Measurements from ENCODE around the gene DLG2.

DLG2 gene

DNA sequence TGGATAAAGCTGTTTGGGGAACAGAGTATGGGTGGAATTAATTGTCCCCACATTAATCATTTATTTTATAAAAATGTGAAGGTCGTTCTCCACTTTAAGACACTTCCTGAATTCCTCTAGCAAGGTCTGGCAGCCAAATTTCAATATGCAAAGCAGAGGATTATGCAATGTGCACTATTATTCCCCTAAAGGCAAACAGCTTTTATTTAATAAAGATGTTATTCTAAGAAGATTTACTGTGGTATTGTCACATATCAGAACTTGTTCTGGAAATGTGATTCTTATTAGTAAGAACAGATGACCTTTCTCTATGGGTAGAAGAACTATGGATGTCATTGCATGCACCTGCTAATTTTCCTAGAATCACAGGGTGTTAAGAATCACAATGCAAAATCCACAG, 1212.2 kb downstream of the DLG2 start:
- TF ChIP-seq CTCF (IDR thresholded peaks at IDR 0.05; ENCODE audit: control insufficient read depth, extremely low read depth, insufficient read depth) = no peak
- no peak overlapping the region for H3K4me3 ChIP-seq (ENCODE audit: low read depth, low read length)
- DNase-seq (ENCODE audit: low read depth) = no peak

- no peak for TF ChIP-seq CTCF (IDR thresholded peaks at IDR 0.05; ENCODE audit: control insufficient read depth, extremely low read depth, insufficient read depth)
Observed at GRCh38 chr11:84413549-84413948, 1213.6 kb downstream of the DLG2 start.

GRCh38 chr11:84412862-84413261, 1214.3 kb downstream of the DLG2 start:
- no peak for TF ChIP-seq CTCF (IDR thresholded peaks at IDR 0.05; ENCODE audit: control insufficient read depth, extremely low read depth, insufficient read depth)
- no peak overlapping the region for H3K4me3 ChIP-seq (ENCODE audit: low read depth, low read length)
- DNase-seq (ENCODE audit: low read depth) = no peak

More at GRCh38 chr11:84413549-84413948, 1213.6 kb downstream of the DLG2 start:
- no peak overlapping the region for H3K4me3 ChIP-seq (ENCODE audit: low read depth, low read length)
- no peak for DNase-seq (ENCODE audit: low read depth)

GRCh38 chr11:84408946-84409411, 1218.2 kb downstream of the DLG2 start:
- no peak for DNase-seq (ENCODE audit: low read depth)
- TF ChIP-seq CTCF (IDR thresholded peaks at IDR 0.05; ENCODE audit: control insufficient read depth, extremely low read depth, insufficient read depth) = no peak
- H3K4me3 ChIP-seq (ENCODE audit: low read depth, low read length) = no peak overlapping the region

- no peak for DNase-seq (ENCODE audit: low read depth)
- no peak overlapping the region for H3K4me3 ChIP-seq (ENCODE audit: low read depth, low read length)
- TF ChIP-seq CTCF (IDR thresholded peaks at IDR 0.05; ENCODE audit: control insufficient read depth, extremely low read depth, insufficient read depth) = no peak
Observed at GRCh38 chr11:84407091-84407490, 1220.1 kb downstream of the DLG2 start.

DNA sequence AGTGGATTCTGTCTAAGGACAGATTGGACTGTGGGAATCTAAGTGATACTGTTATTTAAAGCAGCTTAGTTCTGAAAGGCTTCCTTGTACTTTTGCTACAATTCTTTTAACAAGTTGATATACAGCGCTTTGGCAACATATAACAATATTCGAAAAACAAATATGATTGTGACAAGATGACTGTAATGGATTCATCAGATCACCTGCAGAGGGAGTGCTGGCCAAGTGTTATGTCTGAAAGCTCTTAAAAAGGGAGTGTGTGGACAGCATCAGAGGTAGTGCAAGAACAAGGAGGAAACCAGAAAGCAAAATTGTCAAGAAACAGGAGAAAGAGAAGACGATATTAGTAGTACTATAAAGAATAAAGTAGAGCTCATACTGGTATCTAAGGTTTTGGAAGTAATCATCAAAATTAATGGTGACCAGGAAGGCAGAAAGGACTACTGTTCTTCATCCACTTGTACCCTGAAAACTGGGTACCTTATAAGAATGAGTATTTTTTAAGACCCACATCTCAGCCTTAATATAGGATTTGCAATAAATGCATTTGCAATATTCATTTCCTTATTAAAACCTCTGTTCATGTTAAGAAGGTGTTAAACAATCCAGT, 1229.0 kb downstream of the DLG2 start:
- peak; percentile 35 for DNase-seq (ENCODE audit: low read depth)
- peak; percentile 79 for TF ChIP-seq CTCF (IDR thresholded peaks at IDR 0.05; ENCODE audit: control insufficient read depth, extremely low read depth, insufficient read depth)
- H3K4me3 ChIP-seq (ENCODE audit: low read depth, low read length) = no peak overlapping the region

DNA sequence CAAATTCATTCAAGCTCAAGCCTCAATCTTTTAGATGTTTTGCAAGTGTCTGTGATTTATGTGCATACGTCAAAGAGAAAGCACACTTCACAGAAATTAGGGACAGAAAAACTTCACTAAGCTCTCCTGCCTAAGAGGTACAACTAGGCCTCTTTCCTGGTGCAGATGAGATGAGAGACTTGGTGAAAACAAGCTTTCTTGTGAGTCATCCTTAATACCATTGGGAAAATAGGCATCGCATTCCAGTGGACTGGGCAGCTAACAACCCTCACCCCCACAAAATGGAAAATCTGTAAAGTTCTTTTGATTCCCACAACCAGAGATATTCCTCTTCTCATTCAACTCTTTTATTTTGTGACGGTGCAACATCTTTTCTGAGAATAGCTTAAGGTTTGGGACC, 1230.6 kb downstream of the DLG2 start:
- H3K4me3 ChIP-seq (ENCODE audit: low read depth, low read length) = no peak overlapping the region
- no peak for TF ChIP-seq CTCF (IDR thresholded peaks at IDR 0.05; ENCODE audit: control insufficient read depth, extremely low read depth, insufficient read depth)
- no peak for DNase-seq (ENCODE audit: low read depth)
